Uterus (tissue), 2 donors: ENCODE results near the gene GANC.

Experiments used
- POLR2A ChIP-seq, 2 donors: fragments of 450-650 bp; IDR thresholded peaks; one replicate each; pipeline ENCODE4 v1.6.1; 2016; ENCODE audit warnings: antibody characterized with exemption in 2 of 2, mild to moderate bottlenecking in 1 of 2, moderate library complexity in 1 of 2
- TF ChIP-seq, protein P1 (sequence below), 4 experiments: fragments of 200-600 bp in 2 of 4; fragments of 450-650 bp in 2 of 4; sonication (generic) in 2 of 4; IDR thresholded peaks; one replicate each; pipeline ENCODE4 v1.5.1; 2016 to 2019; ENCODE audit warnings: antibody characterized with exemption in 4 of 4, mild to moderate bottlenecking in 2 of 4, moderate library complexity in 1 of 4

DNA sequence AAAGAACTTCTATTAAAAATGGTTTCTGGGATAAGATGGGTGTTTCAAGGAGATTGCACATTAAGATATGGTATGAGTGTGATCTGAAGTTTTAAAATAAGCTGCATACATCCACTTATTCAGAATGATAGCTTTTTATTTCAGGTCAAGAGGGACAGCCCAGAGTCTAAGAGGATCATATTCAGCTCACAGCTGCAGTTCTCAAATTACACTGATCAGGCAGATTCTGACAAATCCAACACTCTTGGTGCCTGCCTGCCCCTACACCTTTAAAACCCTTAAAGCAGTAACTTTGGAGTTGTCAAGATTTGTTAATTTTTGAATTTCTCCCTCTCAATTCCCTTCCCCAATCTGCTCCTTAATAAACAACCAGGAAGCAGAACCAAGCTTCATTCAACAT lies 9.3 kb downstream of the GANC start:
- no peak for TF ChIP-seq POLR2A (IDR thresholded peaks at IDR 0.05)
- TF ChIP-seq, protein P1, sequence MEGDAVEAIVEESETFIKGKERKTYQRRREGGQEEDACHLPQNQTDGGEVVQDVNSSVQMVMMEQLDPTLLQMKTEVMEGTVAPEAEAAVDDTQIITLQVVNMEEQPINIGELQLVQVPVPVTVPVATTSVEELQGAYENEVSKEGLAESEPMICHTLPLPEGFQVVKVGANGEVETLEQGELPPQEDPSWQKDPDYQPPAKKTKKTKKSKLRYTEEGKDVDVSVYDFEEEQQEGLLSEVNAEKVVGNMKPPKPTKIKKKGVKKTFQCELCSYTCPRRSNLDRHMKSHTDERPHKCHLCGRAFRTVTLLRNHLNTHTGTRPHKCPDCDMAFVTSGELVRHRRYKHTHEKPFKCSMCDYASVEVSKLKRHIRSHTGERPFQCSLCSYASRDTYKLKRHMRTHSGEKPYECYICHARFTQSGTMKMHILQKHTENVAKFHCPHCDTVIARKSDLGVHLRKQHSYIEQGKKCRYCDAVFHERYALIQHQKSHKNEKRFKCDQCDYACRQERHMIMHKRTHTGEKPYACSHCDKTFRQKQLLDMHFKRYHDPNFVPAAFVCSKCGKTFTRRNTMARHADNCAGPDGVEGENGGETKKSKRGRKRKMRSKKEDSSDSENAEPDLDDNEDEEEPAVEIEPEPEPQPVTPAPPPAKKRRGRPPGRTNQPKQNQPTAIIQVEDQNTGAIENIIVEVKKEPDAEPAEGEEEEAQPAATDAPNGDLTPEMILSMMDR (IDR thresholded peaks at IDR 0.05): no peak
